Measurements from ENCODE around the gene SNCG. TPM values are rescaled to one million over a fixed set of nuclear protein-coding genes. Genes with fewer than 3 reads are reported as not detected.

The SNCG gene
- total RNA-seq, 1 experiment from 2014 or later = 61.1 TPM

DNA sequence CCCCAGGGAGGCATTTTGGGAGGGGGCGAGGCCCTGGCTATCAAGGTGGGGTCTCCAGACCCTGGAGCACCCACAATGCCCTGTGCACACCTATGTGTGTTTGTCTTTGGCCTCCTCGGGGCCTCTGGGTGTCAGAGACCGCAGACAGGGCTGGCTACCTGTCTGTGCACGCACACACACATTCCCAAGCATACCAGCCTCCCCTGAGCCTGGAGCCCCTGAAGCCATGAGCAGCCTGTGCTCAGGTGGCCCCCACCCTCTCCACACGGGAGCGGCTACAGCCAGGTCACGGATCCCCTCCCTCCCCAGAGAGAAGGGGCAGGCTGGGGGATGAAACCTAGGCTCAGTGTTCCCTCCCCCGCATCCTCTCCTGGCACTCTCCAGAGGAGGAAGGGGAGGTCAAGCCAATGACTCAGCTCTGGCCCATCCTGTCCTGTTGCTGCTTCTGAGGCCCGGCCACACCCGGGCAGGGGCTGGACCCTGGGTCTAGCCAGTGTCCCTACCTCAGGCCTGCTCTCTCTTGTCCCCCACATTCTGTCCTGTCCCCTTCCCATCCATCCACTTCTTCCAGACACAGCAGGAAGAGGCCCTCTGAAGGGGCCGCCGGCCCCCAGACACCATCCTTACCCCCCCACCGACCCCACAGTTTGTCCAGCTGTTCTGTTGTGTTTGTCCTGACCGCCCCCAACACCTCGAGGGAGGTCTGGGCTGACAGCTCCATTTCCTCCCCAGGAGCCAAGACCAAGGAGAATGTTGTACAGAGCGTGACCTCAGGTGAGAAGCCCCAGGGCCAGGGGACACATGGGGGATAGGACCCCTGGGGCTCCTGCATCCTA, 720 bp downstream of the SNCG start (continued):
- peak; percentile 36 for TF ChIP-seq ZBTB33 (IDR thresholded peaks at IDR 0.05; ENCODE audit: extremely low read depth, insufficient replicate concordance, low read length)

- Histone ChIP-seq H3K27ac (ENCODE audit: low read depth, low read length) (peak overlapping the region; percentile 94), H2AFZ (ENCODE audit: low read depth, low read length, poor library complexity, severe bottlenecking) (no peak overlapping the region), H3K9ac (ENCODE audit: low read length) (peak overlapping the region; percentile 71), H4K20me1 (ENCODE audit: insufficient read depth) (no peaks in the 10 kb centered on the region), H3K36me3 (ENCODE audit: control insufficient read depth in 1 of 2, insufficient read depth in 2 of 2, low read length in 2 of 2) (no peaks in the 10 kb centered on the region), H3K9me3 (ENCODE audit: control insufficient read depth in 1 of 2, insufficient read depth in 1 of 2, low read depth in 1 of 2, low read length in 2 of 2) (no peaks in the 10 kb centered on the region), H3K79me2 (ENCODE audit: insufficient read depth, low read length) (peaks cover 8% of the 10 kb centered on the region; the same call in 1 of the 2 replicates), H3K4me3 (replicated peaks in 1 of 2; ENCODE audit: low read depth in 1 of 2, low read length in 2 of 2) (peak overlapping the region; percentile 50 to 57), H3K27me3 (ENCODE audit: insufficient read depth, low read length) (no peaks in the 10 kb centered on the region), H3K4me2 (ENCODE audit: low read length) (peak overlapping the region; percentile 100), H3K9me2 (ENCODE audit: insufficient read depth) (no peaks in the 10 kb centered on the region), H3K4me1 (ENCODE audit: control insufficient read depth in 1 of 2, insufficient read depth in 2 of 2, low read length in 2 of 2) (peaks cover 46 to 79% of the 10 kb centered on the region in 2 experiments)
- POLR2A ChIA-PET = interaction anchor here (5.7 kb wide), 1 partner anchor 9 kb away, joined by 58 read pairs; the partner anchor contains the start of gene ADIRF
- BruUV-seq (replicated peaks) = no TSS peak
- ATAC-seq (no peak), DNase-seq (ENCODE audit: low read depth, low spot score) (no peak)
- RAD21 ChIA-PET (ENCODE audit: low non-redundant PET in 1 of 2, low total read pairs in 2 of 2, uncharacterized antibody in 2 of 2, unreplicated experiment in 2 of 2) = interaction anchor here (1.0 to 1.5 kb wide), 2 partner anchors 13 to 14 kb away, joined by 3 to 4 read pairs; no protein-coding TSS in a partner anchor
- CTCF ChIA-PET = interaction anchor here (0.9 to 3.7 kb wide), 3 partner anchors 10 to 248 kb away, joined by 3 to 36 read pairs (median 10); partner anchors contain the start of gene ADIRF
- intact Hi-C loops (cut with micrococcal nuclease) = loop anchor here (1.0 to 5.0 kb wide), 2 partner anchors 20 to 247 kb away; no protein-coding TSS in a partner anchor
- TF ChIP-seq ELF1 (IDR thresholded peaks at IDR 0.05; ENCODE audit: borderline replicate concordance, low read depth) = no peak
- TF ChIP-seq TCF7L2 (IDR thresholded peaks at IDR 0.05; ENCODE audit: borderline replicate concordance, extremely low read depth, insufficient read depth, insufficient read length) = no peak
- no peak for TF ChIP-seq FOSL1 (IDR thresholded peaks at IDR 0.05; ENCODE audit: low read depth)
- no peak for TF ChIP-seq YY1 (IDR thresholded peaks at IDR 0.05; ENCODE audit: extremely low read depth, insufficient replicate concordance, low read depth, low read length)
- no peak for TF ChIP-seq ZFX (IDR thresholded peaks at IDR 0.05)
- TF ChIP-seq JUND (IDR thresholded peaks at IDR 0.05) = no peak
- no peak for TF ChIP-seq POLR2AphosphoS5 (IDR thresholded peaks at IDR 0.05; ENCODE audit: low read depth, low read length)
- no peak for TF ChIP-seq SP1 (IDR thresholded peaks at IDR 0.05; ENCODE audit: low read depth)
- TF ChIP-seq, protein P1, sequence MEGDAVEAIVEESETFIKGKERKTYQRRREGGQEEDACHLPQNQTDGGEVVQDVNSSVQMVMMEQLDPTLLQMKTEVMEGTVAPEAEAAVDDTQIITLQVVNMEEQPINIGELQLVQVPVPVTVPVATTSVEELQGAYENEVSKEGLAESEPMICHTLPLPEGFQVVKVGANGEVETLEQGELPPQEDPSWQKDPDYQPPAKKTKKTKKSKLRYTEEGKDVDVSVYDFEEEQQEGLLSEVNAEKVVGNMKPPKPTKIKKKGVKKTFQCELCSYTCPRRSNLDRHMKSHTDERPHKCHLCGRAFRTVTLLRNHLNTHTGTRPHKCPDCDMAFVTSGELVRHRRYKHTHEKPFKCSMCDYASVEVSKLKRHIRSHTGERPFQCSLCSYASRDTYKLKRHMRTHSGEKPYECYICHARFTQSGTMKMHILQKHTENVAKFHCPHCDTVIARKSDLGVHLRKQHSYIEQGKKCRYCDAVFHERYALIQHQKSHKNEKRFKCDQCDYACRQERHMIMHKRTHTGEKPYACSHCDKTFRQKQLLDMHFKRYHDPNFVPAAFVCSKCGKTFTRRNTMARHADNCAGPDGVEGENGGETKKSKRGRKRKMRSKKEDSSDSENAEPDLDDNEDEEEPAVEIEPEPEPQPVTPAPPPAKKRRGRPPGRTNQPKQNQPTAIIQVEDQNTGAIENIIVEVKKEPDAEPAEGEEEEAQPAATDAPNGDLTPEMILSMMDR (IDR thresholded peaks at IDR 0.05 in 2 of 3, conservative IDR thresholded peaks at IDR 0.05 in 1 of 3; ENCODE audit: borderline replicate concordance in 1 of 3, insufficient read depth in 1 of 3, low read depth in 2 of 3, low read length in 2 of 3) = no peak
- TF ChIP-seq ZBTB33 (IDR thresholded peaks at IDR 0.05; ENCODE audit: extremely low read depth, insufficient replicate concordance, low read length) = no peak
- TF ChIP-seq EZH2 (IDR thresholded peaks at IDR 0.05) = no peak
- TF ChIP-seq RAD21 (IDR thresholded peaks at IDR 0.05; ENCODE audit: low read depth) = no peak
- TF ChIP-seq SRF (IDR thresholded peaks at IDR 0.05; ENCODE audit: low read depth) = no peak
- TF ChIP-seq EGR1 (IDR thresholded peaks at IDR 0.05; ENCODE audit: low read depth) = no peak
Observed at GRCh38 chr10:86959737-86960002, 1.3 kb downstream of the SNCG start.

Data from HCT116 (cell line).